IMR-90 (cell line): ENCODE results near the gene TMEM126B. TPM values are rescaled to one million over a fixed set of nuclear protein-coding genes. Genes with fewer than 3 reads are reported as not detected.

Experiments used
- ATAC-seq: fragments of 200-7000 bp; cut with Tn5 transposase; 2 replicates; pipeline ENCODE4 v1.9.1; 2020; ENCODE audit warnings: low read depth, mild to moderate bottlenecking, moderate library complexity
- BruUV-seq: library from RNA; stranded (reverse); fragments of 400-500 nt; replicated peaks from 2 replicates; lab custom pipeline; 2021; lab: Mats Ljungman, UMichigan
- CTCF ChIA-PET: fragments of 300-600 bp; formaldehyde crosslinking; extraction: SDS; loops from one replicate; lab custom pipeline; 2021; ENCODE audit warnings: antibody characterized with exemption; lab: Yijun Ruan, JAX
- POLR2A ChIA-PET: fragments of 300-600 bp; sonication (Branson Sonifier 250); formaldehyde crosslinking; loops from one replicate; lab custom pipeline; 2022; ENCODE audit warnings: antibody characterized with exemption; ENCODE audit not compliant: unreplicated experiment; lab: Charles Lee
- DNase-seq: peaks from one replicate; pipeline ENCODE4 v3.0.0; 2013
- H2AFZ ChIP-seq: replicated peaks from 2 replicates; pipeline ENCODE3; 2013; ENCODE audit warnings: low read length, mild to moderate bottlenecking; ENCODE audit not compliant: poor library complexity
- H2AK5ac ChIP-seq: 2 replicates; pipeline ENCODE4 v1.6.1; 2013; ENCODE audit warnings: low read depth, low read length, inconsistent platforms
- H2AK9ac ChIP-seq: replicated peaks from 2 replicates; pipeline ENCODE3; 2013; ENCODE audit warnings: mild to moderate bottlenecking, low read depth, low read length, moderate library complexity; ENCODE audit not compliant: poor library complexity
- H2BK120ac ChIP-seq: 2 replicates; pipeline ENCODE4 v1.6.1; 2013; ENCODE audit warnings: low read depth, low read length, inconsistent platforms
- H2BK15ac ChIP-seq: 3 replicates; pipeline ENCODE4 v1.6.1; 2013; ENCODE audit warnings: low read depth, low read length, inconsistent platforms
- H2BK20ac ChIP-seq: 2 replicates; pipeline ENCODE4 v1.6.1; 2013; ENCODE audit warnings: low read depth, mild to moderate bottlenecking, inconsistent platforms, low read length, moderate library complexity
- H2BK5ac ChIP-seq: 2 replicates; pipeline ENCODE4 v1.6.1; 2013; ENCODE audit warnings: mild to moderate bottlenecking, low read depth, low read length, inconsistent platforms; ENCODE audit not compliant: poor library complexity, severe bottlenecking
- H3K14ac ChIP-seq: replicated peaks from 2 replicates; pipeline ENCODE4 v1.6.1; 2013; ENCODE audit warnings: low read depth, low read length, inconsistent platforms
- H3K18ac ChIP-seq: 2 replicates; pipeline ENCODE4 v1.6.1; 2013; ENCODE audit warnings: low read depth, low read length, control low read depth
- H3K23ac ChIP-seq: 2 replicates; pipeline ENCODE4 v1.6.1; 2013; ENCODE audit warnings: low read depth, low read length, inconsistent platforms
- H3K27ac ChIP-seq: 2 replicates; pipeline ENCODE4 v1.5.1; 2013; ENCODE audit warnings: mild to moderate bottlenecking, control low read depth, low read length; ENCODE audit not compliant: insufficient read depth
- H3K27me3 ChIP-seq: 2 replicates; pipeline ENCODE4 v1.6.1; 2013; ENCODE audit warnings: low read length; ENCODE audit not compliant: control insufficient read depth, insufficient read depth
- H3K36me3 ChIP-seq: 2 replicates; pipeline ENCODE4 v1.6.1; 2013; ENCODE audit warnings: low read length, mixed read lengths; ENCODE audit not compliant: control insufficient read depth, insufficient read depth
- H3K4ac ChIP-seq: 2 replicates; pipeline ENCODE4 v1.6.1; 2013; ENCODE audit warnings: low read depth, low read length, inconsistent platforms
- H3K4me1 ChIP-seq: 2 replicates; pipeline ENCODE4 v1.6.1; 2013; ENCODE audit warnings: low read length, mixed read lengths; ENCODE audit not compliant: control insufficient read depth, insufficient read depth
- H3K4me2 ChIP-seq: 2 replicates; pipeline ENCODE4 v1.6.1; 2013; ENCODE audit warnings: low read depth, mild to moderate bottlenecking, control low read depth, low read length, moderate library complexity
- H3K4me3 ChIP-seq: 2 replicates; pipeline ENCODE4 v1.5.1; 2013; ENCODE audit warnings: low read depth, mild to moderate bottlenecking, control low read depth, low read length, moderate library complexity; ENCODE audit not compliant: insufficient read depth
- H3K56ac ChIP-seq: 2 replicates; pipeline ENCODE4 v1.6.1; 2013; ENCODE audit warnings: low read length, inconsistent platforms; ENCODE audit not compliant: insufficient read depth; ENCODE audit errors: extremely low read depth
- H3K79me1 ChIP-seq, 2 experiments: 2 replicates each; pipeline ENCODE4 v1.6.1; 2013; ENCODE audit warnings: low read length in 2 of 2, inconsistent platforms in 1 of 2, low read depth in 1 of 2
- H3K9ac ChIP-seq: 2 replicates; pipeline ENCODE4 v1.6.1; 2013; ENCODE audit warnings: low read depth, low read length, control low read depth
- H3K9me1 ChIP-seq: 2 replicates; pipeline ENCODE4 v1.6.1; 2013; ENCODE audit warnings: low read length, inconsistent platforms; ENCODE audit not compliant: insufficient read depth
- H3K9me3 ChIP-seq: 2 replicates; pipeline ENCODE4 v1.6.1; 2013; ENCODE audit warnings: low read length; ENCODE audit not compliant: control insufficient read depth, insufficient read depth
- H4K20me1 ChIP-seq: 2 replicates; pipeline ENCODE4 v1.6.1; 2013; ENCODE audit warnings: low read length, inconsistent platforms; ENCODE audit not compliant: insufficient read depth
- H4K5ac ChIP-seq: 2 replicates; pipeline ENCODE4 v1.6.1; 2013; ENCODE audit warnings: mild to moderate bottlenecking, low read depth, low read length, control low read depth
- H4K8ac ChIP-seq, 2 experiments: 2 replicates each; pipeline ENCODE4 v1.6.1; 2013; ENCODE audit warnings: low read depth in 2 of 2, low read length in 2 of 2, control low read depth in 1 of 2, inconsistent platforms in 1 of 2
- H4K91ac ChIP-seq: 2 replicates; pipeline ENCODE4 v1.6.1; 2013; ENCODE audit warnings: low read depth, low read length, inconsistent platforms; ENCODE audit not compliant: insufficient read depth
- CHD1 ChIP-seq: IDR thresholded peaks from 2 replicates; pipeline ENCODE4 v1.6.1; 2012; ENCODE audit warnings: low read depth, low read length, improper control_type of control experiment
- CTCF ChIP-seq: conservative IDR thresholded peaks from 2 replicates; pipeline ENCODE4 v1.5.1; 2012; ENCODE audit warnings: mild to moderate bottlenecking, low read depth, low read length, improper control_type of control experiment
- FOS ChIP-seq: fragments of 150-350 bp; IDR thresholded peaks from 2 replicates; pipeline ENCODE4 v1.6.1; 2016; ENCODE audit warnings: low read depth, low read length
- MAFK ChIP-seq: IDR thresholded peaks from 2 replicates; pipeline ENCODE4 v1.6.1; 2012; ENCODE audit warnings: low read depth, low read length, improper control_type of control experiment
- MXI1 ChIP-seq: IDR thresholded peaks from 2 replicates; pipeline ENCODE4 v1.6.1; 2012; ENCODE audit warnings: low read depth, mild to moderate bottlenecking, low read length, moderate library complexity, borderline replicate concordance
- NFE2L2 ChIP-seq: fragments of 150-350 bp; IDR thresholded peaks from 2 replicates; pipeline ENCODE4 v1.6.1; 2016; ENCODE audit warnings: low read depth, mild to moderate bottlenecking, low read length
- POLR2A ChIP-seq: IDR thresholded peaks from 2 replicates; pipeline ENCODE4 v1.6.1; 2012; ENCODE audit warnings: mild to moderate bottlenecking, low read depth, low read length
- RAD21 ChIP-seq: IDR thresholded peaks from 2 replicates; pipeline ENCODE4 v1.6.1; 2012; ENCODE audit warnings: low read length, improper control_type of control experiment
- RFX5 ChIP-seq: IDR thresholded peaks from 2 replicates; pipeline ENCODE4 v1.8.0; 2012; ENCODE audit warnings: low read depth, mild to moderate bottlenecking, low read length, moderate library complexity
- SMC3 ChIP-seq: fragments of 150-350 bp; IDR thresholded peaks from 2 replicates; pipeline ENCODE4 v1.6.1; 2016; ENCODE audit warnings: low read depth, mild to moderate bottlenecking, antibody characterized with exemption, low read length, moderate library complexity
- WGBS, 2 experiments: methylation state at CpG; one replicate each; pipeline versions ENCODE4 v1.1.5 to v1.1.7; 2013; ENCODE audit warnings: missing lambda C conversion rate in 2 of 2; ENCODE audit not compliant: insufficient read length in 1 of 2; ENCODE audit errors: extremely low coverage in 2 of 2; 5-methylcytosine and 5-hydroxymethylcytosine counted together
- dilution Hi-C: fragments of 300-500 bp; cut with HindIII; formaldehyde crosslinking; loops from one replicate; pipeline ENCODE4 v1.14.3; 2018; ENCODE audit warnings: low sequenced_read_pairs; ENCODE audit not compliant: unreplicated experiment
- in situ Hi-C: fragments of 300-500 bp; cut with MboI; formaldehyde crosslinking; loops from 3 replicates; pipeline ENCODE4 v1.14.3; 2019; ENCODE audit warnings: low sequenced_read_pairs, inconsistent platforms, mixed read lengths
- intact Hi-C: fragments of 100-400 bp; cut with micrococcal nuclease; formaldehyde crosslinking; loops from 2 replicates; pipeline ENCODE4 v1.10.0; 2022
- polyA plus RNA-seq, 3 experiments: library from polyadenylated mRNA; depleted of rRNA; stranded (reverse); fragments of >200 nt; gene quantifications; 2 replicates each; pipeline ENCODE4 v1.2.3, GENCODE V29; 2012; ENCODE audit warnings: low replicate concordance in 1 of 3
- total RNA-seq: library from RNA; depleted of rRNA; stranded (reverse); fragments of >200 nt; gene quantifications from 2 replicates; pipeline ENCODE4 v1.2.3, GENCODE V29; 2012

Gene TMEM126B
- total and polyA plus RNA-seq, 2 of the 4 experiments (the other 2 are of a cell fraction), result 44.6 to 56.8 TPM

DNA sequence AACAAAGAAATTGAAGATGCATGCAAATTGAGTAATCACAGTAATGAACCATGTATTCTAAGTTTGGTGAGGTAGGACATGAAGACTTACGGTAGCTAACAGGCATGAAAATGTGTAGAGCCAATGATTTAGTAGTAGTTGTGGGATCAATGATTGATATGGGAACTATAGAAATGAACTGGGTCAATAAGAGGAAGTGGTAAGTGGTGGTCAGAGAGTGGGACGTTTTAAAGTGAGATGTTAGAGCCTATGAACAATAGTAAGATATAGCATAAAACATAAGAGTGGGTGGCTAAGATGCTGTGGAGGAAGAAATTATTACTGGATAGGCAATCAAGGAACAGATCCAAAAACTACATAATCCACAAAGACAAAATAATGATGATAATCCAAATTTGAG, 46.3 kb upstream of the TMEM126B start:
- no peak overlapping the region for H3K4me3 ChIP-seq
- H3K36me3 ChIP-seq, result no peaks in the 10 kb centered on the region
- no peak overlapping the region for H4K91ac ChIP-seq
- H4K8ac ChIP-seq, result no peak overlapping the region
- H2BK15ac ChIP-seq, result no peak overlapping the region
- no peak overlapping the region for H3K23ac ChIP-seq
- intact Hi-C loops (no loop called here), dilution Hi-C loops (no loop called here), in situ Hi-C loops (loop anchor here (10.0 to 25.0 kb wide), 2 partner anchors 797 to 1745 kb away; no protein-coding TSS in a partner anchor)
- H2BK5ac ChIP-seq, result no peak overlapping the region
- H4K20me1 ChIP-seq, result no peaks in the 10 kb centered on the region
- H3K9me1 ChIP-seq, result no peaks in the 10 kb centered on the region
- H3K56ac ChIP-seq, result no peak overlapping the region
- no peak overlapping the region for H2BK20ac ChIP-seq
- no peak overlapping the region for H4K5ac ChIP-seq
- no peak overlapping the region for H3K14ac ChIP-seq
- H2BK120ac ChIP-seq, result no peak overlapping the region
- no TSS peak for BruUV-seq
- H3K4me2 ChIP-seq, result no peak overlapping the region
- H2AFZ ChIP-seq, result no peak overlapping the region
- CTCF ChIA-PET, result no interaction called here
- H3K9me3 ChIP-seq, result no peaks in the 10 kb centered on the region
- H2AK5ac ChIP-seq, result no peak overlapping the region
- H3K27ac ChIP-seq, result no peak overlapping the region
- H3K4me1 ChIP-seq, result no peaks in the 10 kb centered on the region
- H2AK9ac ChIP-seq, result no peak overlapping the region
- H3K9ac ChIP-seq, result no peak overlapping the region
- no peaks in the 10 kb centered on the region for H3K79me1 ChIP-seq
- TF ChIP-seq CTCF (no peak), CHD1 (no peak), RAD21 (no peak), MXI1 (no peak), SMC3 (no peak), RFX5 (no peak), NFE2L2 (no peak), MAFK (no peak), FOS (no peak), POLR2A (no peak)
- POLR2A ChIA-PET, result no interaction called here
- no peak overlapping the region for H3K18ac ChIP-seq
- H3K4ac ChIP-seq, result no peak overlapping the region
- WGBS, 2 experiments, result 80% methylated on average over 1 of the region's 2 CpGs; no CpG with 5 or more reads in 1 of the 2 experiments
- ATAC-seq (no peak), DNase-seq (no peak)
- no peaks in the 10 kb centered on the region for H3K27me3 ChIP-seq
